ENCODE results near the gene MORC4.

DNA sequence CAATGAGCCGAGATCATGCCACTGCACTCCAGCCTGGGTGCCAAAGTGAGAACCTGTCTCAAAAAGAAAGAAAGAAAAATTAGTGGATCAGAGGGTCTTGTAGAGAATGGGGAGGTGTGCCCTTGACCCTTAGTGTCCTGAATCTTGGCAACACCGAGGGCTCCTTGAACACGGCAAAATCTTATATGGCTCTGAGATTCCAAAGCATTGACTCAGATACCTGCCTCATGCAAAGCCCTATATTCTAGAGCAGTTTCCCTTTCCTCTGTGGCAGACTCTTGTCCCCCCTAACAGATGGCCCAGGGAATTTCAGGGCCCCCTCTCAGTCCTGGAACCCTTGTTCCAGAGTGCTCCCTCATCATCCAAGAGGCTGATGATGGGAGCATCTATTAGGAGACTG, 73.0 kb downstream of the MORC4 start:
- TF ChIP-seq, protein P1, sequence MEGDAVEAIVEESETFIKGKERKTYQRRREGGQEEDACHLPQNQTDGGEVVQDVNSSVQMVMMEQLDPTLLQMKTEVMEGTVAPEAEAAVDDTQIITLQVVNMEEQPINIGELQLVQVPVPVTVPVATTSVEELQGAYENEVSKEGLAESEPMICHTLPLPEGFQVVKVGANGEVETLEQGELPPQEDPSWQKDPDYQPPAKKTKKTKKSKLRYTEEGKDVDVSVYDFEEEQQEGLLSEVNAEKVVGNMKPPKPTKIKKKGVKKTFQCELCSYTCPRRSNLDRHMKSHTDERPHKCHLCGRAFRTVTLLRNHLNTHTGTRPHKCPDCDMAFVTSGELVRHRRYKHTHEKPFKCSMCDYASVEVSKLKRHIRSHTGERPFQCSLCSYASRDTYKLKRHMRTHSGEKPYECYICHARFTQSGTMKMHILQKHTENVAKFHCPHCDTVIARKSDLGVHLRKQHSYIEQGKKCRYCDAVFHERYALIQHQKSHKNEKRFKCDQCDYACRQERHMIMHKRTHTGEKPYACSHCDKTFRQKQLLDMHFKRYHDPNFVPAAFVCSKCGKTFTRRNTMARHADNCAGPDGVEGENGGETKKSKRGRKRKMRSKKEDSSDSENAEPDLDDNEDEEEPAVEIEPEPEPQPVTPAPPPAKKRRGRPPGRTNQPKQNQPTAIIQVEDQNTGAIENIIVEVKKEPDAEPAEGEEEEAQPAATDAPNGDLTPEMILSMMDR (IDR thresholded peaks at IDR 0.05), result no peak
- TF ChIP-seq BHLHE40 (IDR thresholded peaks at IDR 0.05; ENCODE audit: low read depth, low read length), result no peak
